Lower leg skin (tissue), 4 donors: ENCODE results near the gene APPL2. TPM values are rescaled to one million over a fixed set of nuclear protein-coding genes. Genes with fewer than 3 reads are reported as not detected.

Source experiments
- DNase-seq, 2 donors: peaks; one replicate each; pipeline ENCODE4 v3.0.0-alpha.2; 2019; ENCODE audit warnings: low spot score in 2 of 2
- H3K4me3 ChIP-seq: fragments of 200-600 bp; sonication (generic); 2 replicates; pipeline ENCODE4 v1.5.1; 2017; ENCODE audit warnings: mild to moderate bottlenecking, low read depth; ENCODE audit not compliant: poor library complexity, severe bottlenecking
- POLR2A ChIP-seq, 2 donors: fragments of 450-650 bp; IDR thresholded peaks; one replicate each; pipeline ENCODE4 v1.6.1; 2016 to 2017; ENCODE audit warnings: antibody characterized with exemption in 2 of 2, mild to moderate bottlenecking in 1 of 2, moderate library complexity in 1 of 2
- WGBS, 2 donors: methylation state at CpG; one replicate each; pipeline ENCODE4 v1.1.5; 2018; 5-methylcytosine and 5-hydroxymethylcytosine counted together
- intact Hi-C: fragments of 100-400 bp; cut with DNase I; formaldehyde crosslinking; loops from one replicate; pipeline ENCODE4 v1.15.0; 2023; ENCODE audit warnings: low total_unique reads
- total RNA-seq, 4 donors: library from RNA; depleted of rRNA; stranded (reverse); fragments of >200 nt; gene quantifications; one replicate each; pipeline ENCODE4 v1.1.0, GENCODE V29; 2016
- TF ChIP-seq, protein P1 (sequence below), 3 donors: fragments of 450-650 bp; IDR thresholded peaks; one replicate each; pipeline ENCODE4 v1.5.1; 2016; ENCODE audit warnings: antibody characterized with exemption in 3 of 3, mild to moderate bottlenecking in 3 of 3, moderate library complexity in 2 of 3

The APPL2 gene
- total RNA-seq, 4 donors from 2014 or later = 76.6 to 170 (median 109) TPM

GRCh38 chr12:105219261-105220028, 16.5 kb downstream of the APPL2 start:
- 52 to 69% methylated on average over 4 of the region's 4 CpGs for WGBS, 2 donors
- no peak overlapping the region for H3K4me3 ChIP-seq
- no peak for DNase-seq
- intact Hi-C loops = no loop called here
- TF ChIP-seq, protein P1, sequence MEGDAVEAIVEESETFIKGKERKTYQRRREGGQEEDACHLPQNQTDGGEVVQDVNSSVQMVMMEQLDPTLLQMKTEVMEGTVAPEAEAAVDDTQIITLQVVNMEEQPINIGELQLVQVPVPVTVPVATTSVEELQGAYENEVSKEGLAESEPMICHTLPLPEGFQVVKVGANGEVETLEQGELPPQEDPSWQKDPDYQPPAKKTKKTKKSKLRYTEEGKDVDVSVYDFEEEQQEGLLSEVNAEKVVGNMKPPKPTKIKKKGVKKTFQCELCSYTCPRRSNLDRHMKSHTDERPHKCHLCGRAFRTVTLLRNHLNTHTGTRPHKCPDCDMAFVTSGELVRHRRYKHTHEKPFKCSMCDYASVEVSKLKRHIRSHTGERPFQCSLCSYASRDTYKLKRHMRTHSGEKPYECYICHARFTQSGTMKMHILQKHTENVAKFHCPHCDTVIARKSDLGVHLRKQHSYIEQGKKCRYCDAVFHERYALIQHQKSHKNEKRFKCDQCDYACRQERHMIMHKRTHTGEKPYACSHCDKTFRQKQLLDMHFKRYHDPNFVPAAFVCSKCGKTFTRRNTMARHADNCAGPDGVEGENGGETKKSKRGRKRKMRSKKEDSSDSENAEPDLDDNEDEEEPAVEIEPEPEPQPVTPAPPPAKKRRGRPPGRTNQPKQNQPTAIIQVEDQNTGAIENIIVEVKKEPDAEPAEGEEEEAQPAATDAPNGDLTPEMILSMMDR (IDR thresholded peaks at IDR 0.05) = no peak
- no peak for TF ChIP-seq POLR2A (IDR thresholded peaks at IDR 0.05)

- intact Hi-C loops = no loop called here
- no peak for DNase-seq
- TF ChIP-seq, protein P1 (IDR thresholded peaks at IDR 0.05) = no peak
- no peak for TF ChIP-seq POLR2A (IDR thresholded peaks at IDR 0.05)
- no peak overlapping the region for H3K4me3 ChIP-seq
- 33 to 34% methylated on average over 7 of the region's 7 CpGs for WGBS, 2 donors
These were observed 17.5 kb downstream of the APPL2 start for GRCh38 chr12:105218434-105218833.

DNA sequence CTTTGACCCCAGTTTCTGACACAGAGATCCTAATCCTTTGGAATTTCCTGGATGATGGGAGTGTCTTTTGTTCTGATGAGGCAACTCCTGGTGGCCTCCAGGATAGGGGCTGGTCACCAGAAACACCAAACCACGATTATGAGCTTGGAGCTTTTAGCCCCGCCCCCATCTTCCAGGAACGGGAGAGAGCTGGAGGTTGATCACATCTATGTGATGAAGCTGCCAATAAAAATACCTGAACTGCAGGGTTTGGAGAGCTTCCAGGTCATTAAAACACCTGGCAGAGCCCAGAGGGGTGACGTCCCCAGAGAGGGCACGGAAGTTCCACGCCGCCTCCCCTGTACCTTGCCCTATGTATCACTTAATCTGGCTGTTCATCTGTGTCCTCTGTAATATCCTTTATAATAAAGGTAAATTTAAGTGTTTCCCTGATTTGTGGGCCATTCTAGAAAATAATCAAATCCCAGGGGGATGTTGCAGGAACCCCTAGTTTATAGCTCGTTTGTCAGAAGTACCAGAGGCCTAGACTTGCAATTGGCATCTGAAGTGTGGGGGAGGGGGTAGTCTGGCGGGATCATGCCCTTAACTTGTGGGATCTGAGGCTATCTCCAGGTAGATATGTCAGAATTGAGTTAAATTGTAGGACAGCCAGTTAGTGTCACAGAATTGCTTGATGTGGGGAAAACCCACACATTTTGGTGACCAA, 21.2 kb downstream of the APPL2 start:
- TF ChIP-seq POLR2A (IDR thresholded peaks at IDR 0.05) = no peak
- TF ChIP-seq, protein P1 (IDR thresholded peaks at IDR 0.05) = no peak
- 50 to 58% methylated on average over 9 of the region's 9 CpGs for WGBS, 2 donors
- intact Hi-C loops = no loop called here
- H3K4me3 ChIP-seq = no peak overlapping the region
- no peak for DNase-seq

DNA sequence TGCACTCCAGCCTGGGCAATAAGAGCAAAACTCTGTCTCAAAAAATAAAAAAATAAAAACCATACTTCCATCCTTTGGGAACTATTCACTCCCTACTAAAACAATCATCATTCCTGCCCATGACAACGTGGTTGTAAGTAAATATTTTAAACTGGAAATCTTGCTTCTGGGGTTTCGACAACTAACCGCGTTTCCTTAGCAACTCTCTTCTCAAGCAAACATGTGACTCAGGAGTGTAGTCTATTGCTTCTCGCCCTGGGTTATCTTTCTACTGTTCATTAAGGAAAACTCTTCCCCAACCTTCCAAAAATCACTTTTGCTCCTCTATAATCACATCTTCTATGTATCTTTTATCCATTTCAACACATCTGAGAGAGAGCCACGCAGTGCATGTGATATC, 21.8 kb downstream of the APPL2 start:
- intact Hi-C loops = no loop called here
- no peak for TF ChIP-seq POLR2A (IDR thresholded peaks at IDR 0.05)
- TF ChIP-seq, protein P1 (IDR thresholded peaks at IDR 0.05) = no peak
- WGBS, 2 donors = 44 to 59% methylated on average over 6 of the region's 6 CpGs
- no peak overlapping the region for H3K4me3 ChIP-seq
- DNase-seq = no peak

GRCh38 chr12:105212438-105212837, 23.5 kb downstream of the APPL2 start:
- DNase-seq = no peak
- 37 to 48% methylated on average over 6 of the region's 6 CpGs for WGBS, 2 donors
- intact Hi-C loops = no loop called here
- no peak for TF ChIP-seq POLR2A (IDR thresholded peaks at IDR 0.05)
- TF ChIP-seq, protein P1 (IDR thresholded peaks at IDR 0.05) = no peak
- H3K4me3 ChIP-seq = no peak overlapping the region
